ENCODE results near the gene ANKRD35.
"Not testable (repeated sequence)": the region's sequence is repeated elsewhere in the genome, so short reads cannot be mapped to it uniquely, and the experiment has no call there.

The ANKRD35 gene

DNA sequence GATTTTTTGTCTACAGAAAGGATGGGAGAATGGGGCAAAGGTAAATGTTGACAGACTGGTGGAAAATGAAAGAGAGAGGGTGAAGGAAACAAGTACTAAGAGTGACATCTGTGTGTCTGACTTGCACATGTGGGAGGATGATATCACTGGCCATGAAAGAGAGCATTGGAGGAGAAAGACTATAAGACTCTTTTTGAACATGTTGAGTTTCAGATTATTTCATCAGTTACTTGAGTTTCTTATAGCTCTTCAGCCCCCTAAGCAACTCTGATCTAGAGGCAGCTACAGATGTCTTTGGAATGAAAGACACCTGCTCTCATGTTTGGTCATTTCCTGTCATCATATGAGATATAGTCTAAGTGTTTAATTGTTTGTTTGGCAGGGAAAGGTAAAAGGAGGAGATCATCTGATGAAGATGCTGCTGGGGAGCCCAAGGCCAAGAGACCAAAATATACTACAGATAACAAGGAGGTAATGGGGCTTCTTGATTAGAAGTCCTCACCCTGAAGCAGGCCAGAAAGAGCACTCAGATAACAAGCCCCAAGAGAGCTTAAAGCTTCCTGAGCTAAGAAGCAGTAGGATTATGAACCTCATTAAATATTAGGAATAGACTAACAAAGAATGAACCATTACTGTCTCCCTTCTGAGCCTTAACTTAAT is 57.2 kb downstream of the ANKRD35 start:
- DNase-seq (ENCODE audit: low spot score), result peak; percentile 61
- no peak for TF ChIP-seq CTCF (IDR thresholded peaks at IDR 0.05; ENCODE audit: extremely low read depth, missing control alignments)

- no peak for TF ChIP-seq CTCF (IDR thresholded peaks at IDR 0.05; ENCODE audit: extremely low read depth, missing control alignments)
- no peak for DNase-seq (ENCODE audit: low spot score)
Observed at GRCh38 chr1:145827966-145828365, 57.7 kb downstream of the ANKRD35 start.

GRCh38 chr1:145826030-145826429 is 59.6 kb downstream of the ANKRD35 start:
- no peak for TF ChIP-seq CTCF (IDR thresholded peaks at IDR 0.05; ENCODE audit: extremely low read depth, missing control alignments)
- DNase-seq (ENCODE audit: low spot score), result no peak

DNA sequence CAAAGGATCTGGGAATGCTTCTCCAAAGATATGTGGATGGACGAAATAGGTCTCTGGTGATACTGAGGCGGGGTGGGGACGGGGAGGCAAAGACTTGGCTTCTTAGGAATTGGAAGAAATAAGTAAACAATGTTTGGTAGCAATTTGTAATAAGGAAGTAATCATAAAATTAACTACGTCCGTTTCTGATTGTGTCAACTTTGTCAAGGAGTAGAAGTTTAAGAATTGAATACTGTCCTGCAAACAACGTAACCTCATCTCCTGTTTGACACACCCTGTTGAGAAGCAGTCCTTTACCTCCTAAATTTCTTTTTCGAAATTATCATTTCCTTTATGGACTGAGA is 61.2 kb downstream of the ANKRD35 start:
- no peak for TF ChIP-seq CTCF (IDR thresholded peaks at IDR 0.05; ENCODE audit: extremely low read depth, missing control alignments)
- DNase-seq (ENCODE audit: low spot score), result no peak

DNA sequence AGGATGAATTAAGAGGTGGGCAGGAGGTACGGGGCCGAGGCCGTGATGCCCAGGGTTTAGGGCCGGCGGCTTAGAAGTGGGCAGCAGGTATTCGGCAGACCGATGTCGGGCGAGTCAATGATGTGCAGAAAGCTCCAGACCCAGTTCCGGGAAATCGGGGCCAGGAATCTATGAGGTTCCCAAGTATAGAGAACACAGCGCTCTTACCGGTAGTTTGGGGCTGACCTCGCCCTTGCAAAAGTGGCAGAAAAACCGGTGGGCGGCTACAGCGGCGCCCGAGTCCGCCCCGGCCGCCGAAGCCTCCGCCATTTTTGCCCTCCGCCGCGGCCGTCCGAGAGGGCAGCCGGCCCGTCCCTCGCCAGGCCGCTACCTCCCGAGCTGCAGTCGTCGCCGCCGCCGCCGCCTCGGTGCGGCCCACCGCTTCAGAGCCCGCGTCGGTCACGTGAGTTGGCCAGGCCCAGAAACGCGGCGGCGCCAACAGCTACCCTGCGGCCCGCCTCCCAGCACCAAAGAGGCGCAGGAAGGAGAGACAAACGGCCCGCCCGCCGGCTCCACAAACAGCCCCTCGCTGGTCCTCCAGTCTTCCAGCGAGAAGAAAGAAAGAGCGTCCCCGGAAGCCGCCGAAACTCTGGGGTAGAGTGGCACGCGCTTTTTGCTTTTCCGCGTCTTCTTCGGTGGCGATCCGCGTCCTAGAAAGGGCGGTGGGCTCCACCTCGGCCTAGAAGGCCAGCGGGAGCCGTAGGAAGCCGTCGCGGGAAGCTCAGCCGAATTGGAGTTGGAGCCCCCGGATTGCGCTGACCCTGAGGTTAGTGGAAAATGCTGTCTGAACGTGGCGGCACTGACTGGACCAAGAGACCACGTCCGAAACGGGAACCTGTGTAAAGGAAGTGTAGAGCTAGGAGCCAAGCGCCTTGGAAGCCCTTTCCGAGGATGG is 61.8 kb downstream of the ANKRD35 start, which contains the start of the genes POLR3C and RNF115:
TSS of gene POLR3C (plus strand) at position 636 of the 934 bp plus-strand sequence. CDS start 1,577 bp downstream, outside the sequence.
TSS of gene RNF115 (minus strand) at position 531 of the 934 bp plus-strand sequence. CDS start at position 309, 222 bp downstream.
- peak; percentile 91 for DNase-seq (ENCODE audit: low spot score)
- no peak for TF ChIP-seq CTCF (IDR thresholded peaks at IDR 0.05; ENCODE audit: extremely low read depth, missing control alignments)

- DNase-seq (ENCODE audit: low spot score), result not testable (repeated sequence)
Observed at GRCh38 chr1:145822779-145823331, 62.8 kb downstream of the ANKRD35 start.

DNA sequence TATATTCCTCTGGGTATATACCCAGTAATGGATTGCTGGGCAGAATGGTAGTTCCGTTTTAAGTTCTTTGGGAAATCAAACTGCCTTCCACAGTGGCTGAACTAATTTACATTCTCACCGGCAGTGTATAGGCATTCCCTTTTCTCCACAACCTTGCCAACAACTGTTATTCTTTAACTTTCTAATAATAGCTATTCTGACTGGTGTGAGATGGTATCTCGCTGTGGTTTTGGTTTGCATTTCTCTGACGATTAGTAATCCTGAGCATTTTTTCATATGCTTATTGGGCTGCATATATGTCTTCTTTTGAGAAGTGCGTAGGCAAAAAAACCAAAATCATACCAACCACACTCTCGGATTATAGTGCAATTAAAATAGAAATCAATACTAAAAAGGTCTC is 67.6 kb downstream of the ANKRD35 start:
- not testable (repeated sequence) for DNase-seq (ENCODE audit: low spot score)

All from GM20000 (cell line).